ENCODE measurements around the gene PCOLCE2.

- TF ChIP-seq CTCF (conservative IDR thresholded peaks at IDR 0.05) = no peak
- no peak for TF ChIP-seq ZFX (IDR thresholded peaks at IDR 0.05)
These were observed 49.1 kb downstream of the PCOLCE2 start for GRCh38 chr3:142839831-142840230.
